Stimulated activated CD4-positive, alpha-beta T cell treated with anti-CD3 and anti-CD28 coated beads, Interleukin-2, amount 100 ng/mL, for 24 hours (primary cell): Measurements from ENCODE around the gene IGFBP5.

Source experiments
- DNase-seq, 2 donors: peaks; one replicate each; pipeline ENCODE4 v3.0.0-alpha.2; 2020

IGFBP5 gene

DNA sequence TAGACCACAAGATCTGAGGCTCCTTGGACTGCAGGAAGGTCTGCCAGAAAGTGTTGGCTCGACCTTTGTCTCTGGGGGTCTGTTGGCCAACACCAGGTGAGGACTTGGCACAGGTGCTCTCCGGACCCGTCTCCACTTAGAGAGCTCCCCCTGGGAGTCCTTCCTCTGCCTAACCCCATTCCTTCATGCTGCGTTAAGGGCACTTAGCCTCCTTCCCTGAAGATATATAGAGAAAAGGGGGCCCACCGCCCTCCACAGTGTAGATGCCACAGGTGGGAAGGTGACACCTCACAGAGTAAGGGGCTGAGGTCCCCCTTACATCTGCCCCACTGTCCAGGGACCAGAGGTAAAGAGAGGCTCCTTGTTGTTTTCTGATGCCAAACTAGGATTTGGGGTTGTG is 8.2 kb downstream of the IGFBP5 start:
- DNase-seq, result no peak

- no peak for DNase-seq
Measured at GRCh38 chr2:216685327-216685875, 9.9 kb downstream of the IGFBP5 start.

DNA sequence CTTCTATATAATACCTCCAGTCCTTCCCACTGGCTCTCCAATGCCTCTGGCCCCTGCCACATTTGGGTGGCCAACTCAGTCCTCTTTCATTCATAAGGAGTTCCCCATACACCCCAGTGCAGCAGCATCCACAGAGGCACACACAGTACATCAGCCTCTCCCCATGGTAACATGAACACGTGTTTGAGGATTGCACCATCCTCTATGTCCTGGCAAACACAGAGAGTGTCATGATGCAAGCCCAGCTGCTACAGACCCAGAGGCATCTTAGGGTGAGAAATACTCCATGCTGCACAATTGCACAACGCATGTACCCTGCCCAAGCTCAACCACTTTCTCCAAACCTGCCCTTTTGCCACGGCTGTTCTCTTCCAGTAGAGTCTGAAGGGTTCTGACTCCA is 11.5 kb downstream of the IGFBP5 start:
- DNase-seq, result no peak

DNA sequence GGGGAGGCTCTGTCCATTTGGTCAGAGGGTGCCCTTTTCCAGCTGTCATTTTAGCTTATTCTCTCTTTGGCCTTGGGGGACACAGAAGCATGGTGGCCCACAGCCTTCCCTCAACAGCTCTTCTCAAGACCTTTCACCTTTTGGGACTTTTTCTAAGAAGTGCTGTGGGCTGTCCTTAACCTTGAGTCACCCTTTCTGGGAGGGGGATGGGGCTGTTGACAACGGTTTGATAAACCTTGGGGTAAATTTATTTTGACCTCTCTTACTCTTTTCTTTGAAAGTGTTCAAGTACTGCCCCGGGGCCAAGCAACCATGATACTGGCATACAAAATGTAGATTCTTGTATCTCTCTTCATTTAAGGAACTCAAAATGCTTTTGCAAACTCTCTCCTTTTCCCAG is 13.7 kb downstream of the IGFBP5 start:
- DNase-seq, result no peak

DNA sequence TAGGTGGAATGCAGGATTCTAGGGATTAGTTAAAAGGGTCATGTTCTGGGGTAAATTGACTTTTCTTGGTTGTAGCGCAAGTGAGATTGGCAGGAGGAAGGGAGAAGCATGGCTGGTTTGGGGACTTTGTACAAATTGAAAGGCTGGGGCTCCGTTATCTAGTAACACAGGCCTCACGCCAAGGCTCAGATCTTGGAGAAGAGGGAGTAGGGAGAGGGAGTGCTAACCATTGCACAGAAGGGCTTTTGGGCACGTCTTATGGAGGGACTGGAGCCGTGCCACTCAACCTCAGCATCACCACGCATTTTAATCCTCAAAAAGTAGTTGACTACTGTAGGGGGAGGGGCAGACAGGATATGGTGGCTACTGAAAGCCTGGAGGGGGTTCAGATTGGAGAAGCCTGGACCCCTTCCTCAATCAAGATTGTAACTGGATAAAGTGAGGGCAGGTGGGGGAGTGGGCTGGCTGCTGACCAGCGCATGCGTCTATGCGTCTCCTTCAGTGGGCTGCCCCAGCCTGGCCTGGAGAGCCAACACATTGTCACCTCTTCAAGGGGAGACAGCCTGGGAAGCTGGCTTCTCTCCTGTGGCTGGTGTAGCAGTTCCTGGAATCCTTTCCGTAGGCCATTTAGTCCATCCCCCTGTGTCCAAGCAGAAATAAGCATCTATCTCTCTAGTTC is 14.3 kb downstream of the IGFBP5 start:
- no peak for DNase-seq

DNA sequence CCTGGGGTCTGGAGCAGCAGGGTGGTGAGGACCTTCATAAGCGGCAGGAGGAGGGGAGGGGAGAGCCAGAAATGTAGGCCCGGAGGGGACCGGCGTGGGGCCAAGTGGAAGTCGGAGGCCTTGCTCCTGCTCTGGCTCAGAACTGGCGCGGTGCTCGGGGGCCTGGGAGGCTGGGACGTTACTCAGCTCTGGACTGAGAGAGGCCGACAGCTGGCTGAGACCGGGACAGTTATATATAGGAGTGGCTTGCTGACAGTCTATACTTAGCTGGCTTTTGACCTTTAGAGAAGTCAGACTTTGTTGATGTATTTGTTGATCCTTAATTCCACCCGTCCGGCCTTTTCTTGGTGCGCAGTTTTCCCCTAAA is 15.7 kb downstream of the IGFBP5 start:
- DNase-seq, result no peak

DNA sequence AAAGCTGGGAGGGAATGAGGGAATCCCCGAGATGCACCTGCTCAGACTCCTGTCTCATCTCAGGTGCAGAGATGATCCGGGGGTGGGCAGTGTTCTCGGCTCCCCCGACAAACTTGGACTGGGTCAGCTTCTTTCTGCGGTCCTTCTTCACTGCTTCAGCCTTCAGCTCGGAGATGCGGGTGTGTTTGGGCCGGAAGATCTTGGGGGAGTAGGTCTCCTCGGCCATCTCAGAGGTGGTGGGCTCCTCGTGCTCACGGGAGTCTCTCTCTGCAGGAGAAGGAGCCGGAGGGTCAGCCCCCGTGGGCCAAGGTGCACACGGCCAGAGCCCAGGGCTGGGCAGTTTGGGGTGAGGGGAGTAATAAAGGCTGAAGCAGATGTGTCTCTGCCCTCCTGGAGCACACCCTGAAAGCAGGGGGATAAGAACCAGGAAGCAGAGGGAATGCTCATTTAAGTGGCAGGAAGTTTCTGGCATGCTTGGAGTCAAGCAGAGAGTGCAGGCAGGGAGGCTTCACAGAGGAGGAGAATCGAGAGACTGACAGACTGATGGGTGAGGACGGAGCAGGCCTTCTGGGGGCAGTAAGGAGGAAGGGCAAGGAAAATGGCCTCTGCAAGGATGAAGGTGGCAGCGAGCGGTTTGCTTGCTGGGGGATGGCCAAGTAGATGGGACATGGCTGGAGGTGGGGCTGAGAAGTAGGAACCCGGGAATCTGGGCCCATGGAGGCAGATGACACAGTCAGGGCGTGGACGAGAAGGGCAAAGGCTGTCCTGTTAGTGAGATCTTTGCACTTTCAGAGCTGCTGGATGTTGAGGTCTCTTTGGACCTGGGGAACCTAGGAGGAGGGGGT is 16.3 kb downstream of the IGFBP5 start:
- no peak for DNase-seq

GRCh38 chr2:216678098-216678465 is 17.3 kb downstream of the IGFBP5 start:
- no peak for DNase-seq

GRCh38 chr2:216677439-216678097 is 17.8 kb downstream of the IGFBP5 start:
- no peak for DNase-seq

GRCh38 chr2:216676630-216677029 is 18.7 kb downstream of the IGFBP5 start:
- DNase-seq, result no peak

DNA sequence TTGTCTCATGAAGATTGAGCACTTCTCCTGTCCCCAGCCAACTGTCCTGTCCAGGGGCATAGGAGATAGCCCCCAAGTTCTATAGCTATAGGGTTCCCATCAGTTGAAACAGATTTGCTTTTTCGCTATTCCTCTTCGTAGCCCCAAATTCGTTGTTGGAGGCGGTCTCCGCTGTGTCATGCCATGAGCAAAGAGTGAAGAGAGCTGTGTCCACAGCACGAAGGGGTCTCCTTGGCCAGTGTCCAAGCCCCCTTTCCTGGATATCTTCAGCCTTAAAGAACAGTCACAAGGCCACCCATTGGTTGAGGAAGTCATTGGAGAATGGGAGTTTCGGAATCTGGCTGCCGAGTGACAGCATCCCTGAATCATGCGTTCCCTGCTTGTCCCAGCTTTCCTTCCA is 21.0 kb downstream of the IGFBP5 start:
- no peak for DNase-seq

GRCh38 chr2:216673609-216674008 is 21.7 kb downstream of the IGFBP5 start:
- no peak for DNase-seq

DNA sequence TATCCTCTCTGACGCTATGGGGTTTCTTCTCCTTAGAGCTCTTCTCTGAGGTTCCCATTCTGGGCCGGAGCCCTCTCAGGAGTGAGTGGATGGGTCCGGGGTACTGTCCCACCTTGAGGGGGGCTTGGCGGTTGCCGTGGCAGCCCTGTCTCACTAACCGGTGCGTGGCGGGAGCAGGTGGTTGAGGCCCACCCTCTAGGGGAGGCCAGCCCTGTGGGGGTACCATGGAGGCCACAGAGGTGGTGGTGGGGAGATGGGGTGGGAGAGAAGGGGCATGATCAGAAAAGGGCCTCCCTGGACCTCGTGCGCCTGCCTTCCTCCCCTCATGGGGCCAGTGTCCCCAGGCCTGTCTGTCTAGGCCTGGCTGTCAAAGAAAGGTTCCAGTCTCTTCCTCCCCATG is 22.3 kb downstream of the IGFBP5 start:
- DNase-seq, result no peak

DNA sequence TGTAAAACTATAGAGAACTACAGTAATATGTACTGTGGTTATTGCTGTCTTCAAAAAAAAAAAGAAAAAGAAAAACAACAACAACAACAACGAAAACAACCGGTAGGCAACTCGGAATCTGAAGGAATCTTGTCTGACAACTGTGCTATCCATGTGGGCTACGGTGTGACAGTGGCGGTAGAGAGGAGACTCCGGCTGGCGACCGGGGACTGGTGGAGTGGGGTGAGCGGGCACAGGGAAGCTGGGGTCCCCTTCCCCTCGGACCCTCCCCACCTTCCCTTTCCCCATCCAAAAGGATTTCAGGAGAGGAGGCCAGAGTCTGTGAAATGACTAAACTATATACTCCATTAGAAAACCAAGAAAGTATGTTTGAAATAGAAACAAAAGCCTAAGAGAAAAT is 22.9 kb downstream of the IGFBP5 start:
- DNase-seq, result no peak

- no peak for DNase-seq
Measured at GRCh38 chr2:216671791-216672343, 23.5 kb downstream of the IGFBP5 start.

DNA sequence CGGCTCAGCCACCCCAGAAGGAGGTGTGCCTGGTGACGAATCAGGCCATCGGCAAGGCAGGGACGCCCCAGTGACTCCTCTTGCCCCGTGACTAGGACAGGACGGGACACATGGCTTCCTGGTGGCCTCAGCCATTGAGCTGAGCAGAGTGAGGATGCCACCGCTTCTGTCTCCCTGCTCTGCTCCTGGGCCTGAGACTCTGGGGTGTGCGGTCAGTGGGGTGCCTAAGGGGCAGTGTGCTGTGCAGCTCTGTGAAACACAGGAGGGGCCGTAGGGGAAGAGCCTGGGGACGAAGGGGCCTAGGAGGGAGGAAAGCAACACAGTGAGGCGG is 24.3 kb downstream of the IGFBP5 start:
- no peak for DNase-seq

DNA sequence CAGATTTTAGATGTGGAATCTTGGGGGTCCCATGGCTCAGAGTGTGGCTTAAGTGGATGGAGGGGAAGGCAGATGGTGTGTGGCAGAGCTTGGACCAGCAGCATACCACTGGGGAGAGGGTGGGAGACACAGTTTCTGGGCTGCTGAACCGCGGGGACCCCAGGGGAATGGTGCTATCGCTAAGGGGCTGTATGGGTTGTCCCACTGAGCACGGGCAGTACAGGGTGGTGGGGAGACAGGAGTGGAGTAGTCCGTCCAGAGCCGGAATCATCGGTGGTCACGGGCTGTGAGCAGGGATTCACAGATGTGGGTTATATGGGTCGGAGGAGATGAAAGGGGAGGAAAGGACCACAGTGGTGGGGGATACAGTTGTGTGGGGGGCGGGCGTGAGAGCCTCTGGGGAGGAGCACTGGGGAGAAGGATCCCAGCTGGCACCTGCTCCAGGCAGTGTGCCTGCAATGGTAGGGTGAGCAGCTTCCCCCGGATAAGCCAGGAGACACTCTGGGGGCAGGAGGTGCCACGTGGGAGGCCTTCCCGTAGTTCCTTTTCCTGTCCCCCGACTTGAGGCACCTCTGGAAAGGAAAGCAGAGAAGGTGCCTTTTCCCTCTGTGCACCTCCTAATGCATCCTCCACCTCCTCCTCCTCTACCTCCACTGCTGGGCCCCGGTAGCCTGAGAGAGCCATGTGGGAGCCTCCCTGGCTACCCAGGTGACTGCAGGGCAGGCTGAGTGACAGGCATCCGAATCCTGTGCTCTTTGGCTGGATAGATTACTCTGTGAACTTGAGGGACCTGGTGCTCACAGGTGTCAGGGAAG is 24.9 kb downstream of the IGFBP5 start:
- DNase-seq, result no peak

DNA sequence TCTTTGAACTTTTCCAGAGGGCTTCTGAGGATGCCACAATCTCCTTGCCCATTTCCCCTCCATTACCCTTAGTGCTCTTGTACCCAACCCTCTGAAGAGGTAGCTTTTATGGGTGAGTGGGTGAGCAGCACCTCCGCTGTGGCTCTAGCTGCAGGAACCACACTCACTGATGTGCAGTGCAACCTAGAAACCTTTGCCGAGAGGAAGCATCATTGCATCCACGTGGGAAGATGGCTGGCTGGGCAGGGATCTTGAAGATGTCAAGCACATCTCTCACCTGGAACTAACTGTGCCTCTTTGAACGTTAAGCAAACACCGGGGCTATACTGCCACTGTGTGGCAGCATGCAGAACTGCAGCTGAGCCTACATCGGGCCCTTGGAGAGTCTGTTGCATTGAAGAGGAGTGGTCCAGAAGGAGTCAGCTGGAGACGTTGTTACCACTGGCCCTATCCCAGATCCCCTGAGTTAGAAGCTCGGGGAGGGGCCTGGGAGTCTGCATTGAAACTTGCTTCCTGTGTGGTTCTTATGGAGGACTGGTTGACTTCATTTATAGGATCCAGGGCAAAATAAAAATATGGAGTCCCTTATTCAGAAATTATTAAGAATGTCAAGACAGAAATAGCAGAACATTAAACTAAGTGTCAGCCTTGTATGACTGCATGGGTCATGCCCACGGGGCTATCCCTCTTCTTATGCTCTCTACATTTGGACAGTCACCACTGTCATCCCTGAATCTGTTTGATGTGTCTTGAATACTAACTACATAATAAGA is 28.7 kb downstream of the IGFBP5 start:
- peak; percentile 72 to 73 for DNase-seq

DNA sequence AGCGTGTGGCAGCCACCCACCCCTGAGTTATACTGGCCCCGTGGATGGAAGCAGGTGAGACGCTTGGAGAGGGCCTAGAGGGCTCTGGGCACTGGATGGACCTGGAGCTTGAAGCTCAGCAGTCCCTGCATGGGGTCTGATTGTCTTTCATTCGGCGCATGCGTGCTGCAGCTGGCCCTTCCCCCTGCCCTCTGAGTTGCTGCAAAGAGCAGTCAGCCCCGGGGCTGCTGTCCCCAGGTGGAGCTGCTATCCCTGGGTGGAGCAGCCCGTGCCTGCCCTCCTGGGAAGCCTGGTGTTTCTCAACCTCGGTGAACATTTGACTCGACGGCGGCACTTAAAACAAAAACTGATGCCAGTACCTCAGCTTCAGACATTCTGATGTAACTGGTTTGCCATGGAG is 29.6 kb downstream of the IGFBP5 start:
- no peak for DNase-seq

DNA sequence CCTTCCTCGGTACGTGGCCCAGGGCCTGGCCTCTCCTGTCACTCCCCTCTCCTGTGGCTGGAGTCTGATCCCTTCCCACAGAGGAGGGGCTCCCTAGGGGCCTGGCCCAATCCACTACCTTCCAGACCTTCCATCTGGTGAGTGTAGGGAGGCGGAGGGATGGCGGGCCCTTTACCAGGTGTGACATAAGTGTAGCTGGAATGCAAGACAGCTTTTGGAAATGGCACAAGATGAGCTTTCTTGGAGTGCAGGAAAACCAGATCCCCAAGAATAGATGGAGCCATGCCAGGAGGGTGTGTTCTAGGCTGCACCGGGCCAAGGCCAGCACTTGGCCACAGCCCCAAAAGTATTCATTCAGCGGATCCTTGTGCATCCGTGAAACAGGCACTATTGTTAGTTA is 30.1 kb downstream of the IGFBP5 start:
- no peak for DNase-seq

GRCh38 chr2:216664593-216665034 is 30.7 kb downstream of the IGFBP5 start:
- no peak for DNase-seq

GRCh38 chr2:216663846-216664245 is 31.5 kb downstream of the IGFBP5 start:
- DNase-seq, result no peak
